ENCODE data around the gene SKA2. TPM values are rescaled to one million over a fixed set of nuclear protein-coding genes. Genes with fewer than 3 reads are reported as not detected.

The SKA2 gene
- total and polyA plus RNA-seq, 10 of the 15 experiments (the other 5 are each of a cell fraction or from before 2014, with no cell fraction given) = 40.3 to 137 (median 112) TPM

DNA sequence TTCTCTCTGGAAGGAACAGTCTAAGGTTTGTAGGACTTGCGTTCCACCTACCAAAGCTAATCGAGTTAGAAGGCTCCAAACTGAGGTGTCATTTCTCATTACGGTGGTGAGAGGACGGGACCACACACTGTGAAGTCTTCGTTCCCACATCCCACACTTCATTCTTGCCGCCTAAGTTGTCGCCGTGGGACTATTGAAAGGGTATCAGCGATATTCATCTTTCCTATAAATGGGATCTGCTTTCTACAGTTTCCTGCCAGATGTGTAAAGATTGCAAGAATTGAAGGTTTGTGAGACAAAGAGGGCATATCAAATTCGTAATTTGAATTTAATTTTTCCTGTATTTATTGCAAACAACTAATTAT lies 47.7 kb downstream of the SKA2 start:
- DNase-seq (ENCODE audit: low read depth, low spot score) = no peak
- 0 out of 2 replicates have a peak, but pooled peaks have one; percentile 6 for TF ChIP-seq SMAD5 (IDR thresholded peaks at IDR 0.05; ENCODE audit: low read depth)
- TF ChIP-seq MTA3 (IDR thresholded peaks at IDR 0.05; ENCODE audit: borderline replicate concordance, low read length) = peak; percentile 74; the same call in 1 of the 2 replicates
- TF ChIP-seq POLR2AphosphoS5 (IDR thresholded peaks at IDR 0.05; ENCODE audit: low read length) = no peak
- TF ChIP-seq NFXL1 (IDR thresholded peaks at IDR 0.05; ENCODE audit: borderline replicate concordance) = peak; percentile 1; the same call in 1 of the 2 replicates
- 0 out of 2 replicates have a peak, but pooled peaks have one; percentile 28 for TF ChIP-seq FOXM1 (IDR thresholded peaks at IDR 0.05; ENCODE audit: low read depth, low read length)
- no peak for TF ChIP-seq NRF1 (conservative IDR thresholded peaks at IDR 0.05; ENCODE audit: low read depth, low read length)
- no peak for TF ChIP-seq TCF7 (IDR thresholded peaks at IDR 0.05; ENCODE audit: borderline replicate concordance)
- TF ChIP-seq SIN3A (IDR thresholded peaks at IDR 0.05; ENCODE audit: low read depth, low read length) = no peak
- TF ChIP-seq LARP7 (IDR thresholded peaks at IDR 0.05) = 0 out of 2 replicates have a peak, but pooled peaks have one; percentile 36
- TF ChIP-seq, protein P1, sequence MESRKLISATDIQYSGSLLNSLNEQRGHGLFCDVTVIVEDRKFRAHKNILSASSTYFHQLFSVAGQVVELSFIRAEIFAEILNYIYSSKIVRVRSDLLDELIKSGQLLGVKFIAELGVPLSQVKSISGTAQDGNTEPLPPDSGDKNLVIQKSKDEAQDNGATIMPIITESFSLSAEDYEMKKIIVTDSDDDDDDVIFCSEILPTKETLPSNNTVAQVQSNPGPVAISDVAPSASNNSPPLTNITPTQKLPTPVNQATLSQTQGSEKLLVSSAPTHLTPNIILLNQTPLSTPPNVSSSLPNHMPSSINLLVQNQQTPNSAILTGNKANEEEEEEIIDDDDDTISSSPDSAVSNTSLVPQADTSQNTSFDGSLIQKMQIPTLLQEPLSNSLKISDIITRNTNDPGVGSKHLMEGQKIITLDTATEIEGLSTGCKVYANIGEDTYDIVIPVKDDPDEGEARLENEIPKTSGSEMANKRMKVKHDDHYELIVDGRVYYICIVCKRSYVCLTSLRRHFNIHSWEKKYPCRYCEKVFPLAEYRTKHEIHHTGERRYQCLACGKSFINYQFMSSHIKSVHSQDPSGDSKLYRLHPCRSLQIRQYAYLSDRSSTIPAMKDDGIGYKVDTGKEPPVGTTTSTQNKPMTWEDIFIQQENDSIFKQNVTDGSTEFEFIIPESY (IDR thresholded peaks at IDR 0.05) = 0 out of 2 replicates have a peak, but pooled peaks have one; percentile 3
- 0 out of 2 replicates have a peak, but pooled peaks have one; percentile 41 for TF ChIP-seq ZBED1 (IDR thresholded peaks at IDR 0.05; ENCODE audit: borderline replicate concordance)
- TF ChIP-seq TAF1 (IDR thresholded peaks at IDR 0.05; ENCODE audit: borderline replicate concordance, low read depth, low read length) = 0 out of 2 replicates have a peak, but pooled peaks have one; percentile 32
- TF ChIP-seq, protein P2, sequence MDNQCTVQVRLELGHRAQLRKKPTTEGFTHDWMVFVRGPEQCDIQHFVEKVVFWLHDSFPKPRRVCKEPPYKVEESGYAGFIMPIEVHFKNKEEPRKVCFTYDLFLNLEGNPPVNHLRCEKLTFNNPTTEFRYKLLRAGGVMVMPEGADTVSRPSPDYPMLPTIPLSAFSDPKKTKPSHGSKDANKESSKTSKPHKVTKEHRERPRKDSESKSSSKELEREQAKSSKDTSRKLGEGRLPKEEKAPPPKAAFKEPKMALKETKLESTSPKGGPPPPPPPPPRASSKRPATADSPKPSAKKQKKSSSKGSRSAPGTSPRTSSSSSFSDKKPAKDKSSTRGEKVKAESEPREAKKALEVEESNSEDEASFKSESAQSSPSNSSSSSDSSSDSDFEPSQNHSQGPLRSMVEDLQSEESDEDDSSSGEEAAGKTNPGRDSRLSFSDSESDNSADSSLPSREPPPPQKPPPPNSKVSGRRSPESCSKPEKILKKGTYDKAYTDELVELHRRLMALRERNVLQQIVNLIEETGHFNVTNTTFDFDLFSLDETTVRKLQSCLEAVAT (IDR thresholded peaks at IDR 0.05) = no peak
- TF ChIP-seq NBN (IDR thresholded peaks at IDR 0.05) = 0 out of 2 replicates have a peak, but pooled peaks have one; percentile 3
- TF ChIP-seq, protein P3, sequence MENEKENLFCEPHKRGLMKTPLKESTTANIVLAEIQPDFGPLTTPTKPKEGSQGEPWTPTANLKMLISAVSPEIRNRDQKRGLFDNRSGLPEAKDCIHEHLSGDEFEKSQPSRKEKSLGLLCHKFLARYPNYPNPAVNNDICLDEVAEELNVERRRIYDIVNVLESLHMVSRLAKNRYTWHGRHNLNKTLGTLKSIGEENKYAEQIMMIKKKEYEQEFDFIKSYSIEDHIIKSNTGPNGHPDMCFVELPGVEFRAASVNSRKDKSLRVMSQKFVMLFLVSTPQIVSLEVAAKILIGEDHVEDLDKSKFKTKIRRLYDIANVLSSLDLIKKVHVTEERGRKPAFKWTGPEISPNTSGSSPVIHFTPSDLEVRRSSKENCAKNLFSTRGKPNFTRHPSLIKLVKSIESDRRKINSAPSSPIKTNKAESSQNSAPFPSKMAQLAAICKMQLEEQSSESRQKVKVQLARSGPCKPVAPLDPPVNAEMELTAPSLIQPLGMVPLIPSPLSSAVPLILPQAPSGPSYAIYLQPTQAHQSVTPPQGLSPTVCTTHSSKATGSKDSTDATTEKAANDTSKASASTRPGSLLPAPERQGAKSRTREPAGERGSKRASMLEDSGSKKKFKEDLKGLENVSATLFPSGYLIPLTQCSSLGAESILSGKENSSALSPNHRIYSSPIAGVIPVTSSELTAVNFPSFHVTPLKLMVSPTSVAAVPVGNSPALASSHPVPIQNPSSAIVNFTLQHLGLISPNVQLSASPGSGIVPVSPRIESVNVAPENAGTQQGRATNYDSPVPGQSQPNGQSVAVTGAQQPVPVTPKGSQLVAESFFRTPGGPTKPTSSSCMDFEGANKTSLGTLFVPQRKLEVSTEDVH (IDR thresholded peaks at IDR 0.05; ENCODE audit: low read depth, partially characterized antibody) = peak; percentile 51
- no peak for FAIRE-seq
- Histone ChIP-seq H3K27ac (ENCODE audit: control insufficient read depth, insufficient read depth) (peak overlapping the region; percentile 74), H4K20me1 (ENCODE audit: control insufficient read depth, insufficient read depth) (no peaks in the 10 kb centered on the region), H3K27me3 (replicated peaks in 1 of 2; ENCODE audit: control insufficient read depth in 2 of 2, insufficient read depth in 2 of 2, low read length in 1 of 2) (no peaks in the 10 kb centered on the region), H3K9me3 (replicated peaks; ENCODE audit: control insufficient read depth, insufficient read depth, low read length) (no peaks in the 10 kb centered on the region), H3K4me2 (ENCODE audit: control insufficient read depth, insufficient read depth) (peak overlapping the region; percentile 99), H2AFZ (ENCODE audit: control insufficient read depth, low read depth, low read length) (peak overlapping the region; percentile 95), H3K4me3 (peak overlapping the region; percentile 70), H3K4me1 (ENCODE audit: control insufficient read depth, insufficient read depth, low read length) (peaks cover 4% of the 10 kb centered on the region; the same call in 1 of the 2 replicates), H3K36me3 (ENCODE audit: control insufficient read depth in 2 of 2, insufficient read depth in 2 of 2, low read length in 1 of 2) (peaks cover 0 to 7% of the 10 kb centered on the region in 2 experiments; a peak in 2 of 4 replicates), H3K79me2 (ENCODE audit: control insufficient read depth, insufficient read depth, low read length) (peaks cover 40% of the 10 kb centered on the region), H3K9ac (ENCODE audit: control insufficient read depth, insufficient read depth, low read length) (peak overlapping the region; percentile 88)
- ChIA-PET RAD21 (ENCODE audit: unreplicated experiment) (interaction anchor here (0.6 to 3.6 kb wide), 5 partner anchors 13 to 592 kb away, joined by 3 to 11 read pairs (median 3); partner anchors contain the start of genes PRR11 and SKA2), POLR2A (interaction anchor here (0.7 to 2.1 kb wide), 11 partner anchors 10 to 513 kb away, joined by 3 to 8 read pairs (median 5); partner anchors contain the start of genes CLTC, PRR11 and SKA2), SMC1A (ENCODE audit: uncharacterized antibody, unreplicated experiment) (interaction anchor here (1.1 to 1.5 kb wide), 4 partner anchors 12 to 48 kb away, joined by 3 to 7 read pairs (median 3); partner anchors contain the start of genes PRR11 and SKA2), CTCF (interaction anchor here (0.7 to 1.6 kb wide), 4 partner anchors 21 to 102 kb away, joined by 3 to 5 read pairs (median 4); no protein-coding TSS in a partner anchor)
- in situ Hi-C loops (cut with MboI) = no loop called here
- TSS peak; percentile 92 for BruUV-seq (replicated peaks)
- 1% methylated on average over 10 of the region's 10 CpGs for WGBS (ENCODE audit: insufficient coverage, insufficient replicate concordance, low lambda C conversion rate, missing lambda C conversion rate)
- intact Hi-C loops (cut with micrococcal nuclease; ENCODE audit: unreplicated experiment) = loop anchor here (2.0 kb wide), 1 partner anchor 48 kb away; the partner anchor contains the start of genes PRR11 and SKA2
- no peak for ATAC-seq
